Parietal lobe (tissue), 1 donor: ENCODE results near the gene FYB2. TPM values are rescaled to one million over a fixed set of nuclear protein-coding genes. Genes with fewer than 3 reads are reported as not detected.

Experiments used
- total RNA-seq: library from RNA; depleted of rRNA; stranded (reverse); fragments of >200 nt; gene quantifications from one replicate; pipeline ENCODE4 v1.2.3, GENCODE V29; 2014

Gene FYB2
- 0.94 TPM for total RNA-seq

GRCh38 chr1:56819387-56819899, at the start of gene FYB2:
TSS of gene FYB2 (minus strand) at chr1:56819404. CDS start at chr1:56819290, 114 bp downstream.

GRCh38 chr1:56854521-56855099, 35.4 kb upstream of the FYB2 start, which contains the start of gene C8A:
TSS of gene C8A (plus strand) at chr1:56854797. CDS start at chr1:56854902, 105 bp downstream.

Other genes starting within 250 kb of the FYB2 start
- 33.2 TPM for gene PLPP3, start 239.8 kb downstream of the FYB2 start, total RNA-seq
- 31.3 TPM for gene PRKAA2, start 174.1 kb downstream of the FYB2 start, total RNA-seq
- not detected for gene C8A, start 35.4 kb upstream of the FYB2 start, total RNA-seq
- not detected for gene C8B, start 146.6 kb upstream of the FYB2 start, total RNA-seq